ENCODE measurements around the gene IPO13. TPM values are rescaled to one million over a fixed set of nuclear protein-coding genes. Genes with fewer than 3 reads are reported as not detected.

IPO13 gene, protein sequence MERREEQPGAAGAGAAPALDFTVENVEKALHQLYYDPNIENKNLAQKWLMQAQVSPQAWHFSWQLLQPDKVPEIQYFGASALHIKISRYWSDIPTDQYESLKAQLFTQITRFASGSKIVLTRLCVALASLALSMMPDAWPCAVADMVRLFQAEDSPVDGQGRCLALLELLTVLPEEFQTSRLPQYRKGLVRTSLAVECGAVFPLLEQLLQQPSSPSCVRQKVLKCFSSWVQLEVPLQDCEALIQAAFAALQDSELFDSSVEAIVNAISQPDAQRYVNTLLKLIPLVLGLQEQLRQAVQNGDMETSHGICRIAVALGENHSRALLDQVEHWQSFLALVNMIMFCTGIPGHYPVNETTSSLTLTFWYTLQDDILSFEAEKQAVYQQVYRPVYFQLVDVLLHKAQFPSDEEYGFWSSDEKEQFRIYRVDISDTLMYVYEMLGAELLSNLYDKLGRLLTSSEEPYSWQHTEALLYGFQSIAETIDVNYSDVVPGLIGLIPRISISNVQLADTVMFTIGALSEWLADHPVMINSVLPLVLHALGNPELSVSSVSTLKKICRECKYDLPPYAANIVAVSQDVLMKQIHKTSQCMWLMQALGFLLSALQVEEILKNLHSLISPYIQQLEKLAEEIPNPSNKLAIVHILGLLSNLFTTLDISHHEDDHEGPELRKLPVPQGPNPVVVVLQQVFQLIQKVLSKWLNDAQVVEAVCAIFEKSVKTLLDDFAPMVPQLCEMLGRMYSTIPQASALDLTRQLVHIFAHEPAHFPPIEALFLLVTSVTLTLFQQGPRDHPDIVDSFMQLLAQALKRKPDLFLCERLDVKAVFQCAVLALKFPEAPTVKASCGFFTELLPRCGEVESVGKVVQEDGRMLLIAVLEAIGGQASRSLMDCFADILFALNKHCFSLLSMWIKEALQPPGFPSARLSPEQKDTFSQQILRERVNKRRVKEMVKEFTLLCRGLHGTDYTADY
- polyA plus RNA-seq (ENCODE audit: insufficient read length in 4 of 4), result 10 to 100 TPM; 34.1 to 43.2 (median 38.5) TPM

DNA sequence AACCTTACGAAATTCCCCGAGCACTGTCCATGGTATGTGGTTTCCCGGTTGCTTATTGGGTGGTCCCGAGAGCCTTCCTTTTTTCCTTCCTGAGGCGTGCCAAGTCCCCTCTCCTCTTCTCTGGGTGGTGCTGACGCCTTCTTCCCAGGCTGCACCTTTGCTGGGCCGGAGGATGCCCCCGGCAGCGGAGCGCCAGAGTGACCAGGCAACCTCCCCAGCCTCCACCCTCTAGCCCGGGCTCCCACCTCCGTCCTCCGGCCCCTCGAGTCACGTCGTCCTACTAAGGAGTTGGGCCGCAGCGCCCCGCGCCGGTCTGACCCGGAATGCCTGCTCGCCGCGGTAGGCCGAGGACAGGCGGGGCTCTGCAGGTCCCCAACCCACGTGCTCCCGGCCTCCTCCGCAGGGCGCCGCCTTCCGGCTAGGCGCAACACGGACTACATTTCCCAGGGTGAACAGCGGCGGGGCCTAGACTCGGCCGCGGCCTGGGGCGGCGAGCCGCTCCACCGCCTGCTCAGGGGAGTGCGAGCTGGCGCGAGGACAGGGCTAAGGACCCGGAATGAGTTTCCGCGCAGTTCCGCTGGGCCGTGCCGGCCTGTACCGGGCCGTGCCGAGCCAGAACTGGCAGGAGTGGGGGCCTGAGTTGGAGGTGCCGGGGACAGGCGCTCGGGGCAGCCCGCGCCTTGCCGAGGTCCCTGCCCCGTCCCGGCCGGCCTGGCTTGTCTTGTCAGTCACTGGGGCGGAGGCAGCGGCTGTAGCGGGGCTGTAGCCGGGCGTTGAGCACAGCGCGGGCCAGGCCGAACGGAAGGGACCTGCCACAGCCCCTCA lies at the start of gene IPO13:
IPO13 (plus strand) TSS at position 715 of the 825 bp plus-strand sequence. CDS start 651 bp downstream, outside the sequence.
- DNase-seq (ENCODE audit: low read depth in 4 of 4, low spot score in 3 of 4), result peak; percentile 90 to 95 (median 90)

DNA sequence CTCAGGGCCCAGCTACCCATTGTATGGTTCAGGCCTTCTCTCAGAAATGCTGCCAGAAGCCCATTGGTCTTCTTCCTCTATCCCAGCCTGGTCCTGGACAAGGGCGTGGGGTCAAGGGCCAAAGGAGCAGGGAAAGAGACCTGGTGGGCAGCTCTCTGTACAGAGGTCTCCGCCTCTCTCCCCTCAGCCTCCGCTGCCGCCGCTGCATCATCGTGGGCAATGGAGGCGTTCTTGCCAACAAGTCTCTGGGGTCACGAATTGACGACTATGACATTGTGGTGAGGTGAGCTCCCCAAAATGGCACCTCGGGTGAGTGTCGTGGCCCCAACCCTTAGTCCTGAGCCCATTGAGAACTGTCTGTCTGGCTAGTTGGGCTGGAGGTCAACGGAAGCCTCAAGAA lies 47.8 kb upstream of the IPO13 start:
- DNase-seq (ENCODE audit: low read depth in 4 of 4, low spot score in 3 of 4), result no peak

DNA sequence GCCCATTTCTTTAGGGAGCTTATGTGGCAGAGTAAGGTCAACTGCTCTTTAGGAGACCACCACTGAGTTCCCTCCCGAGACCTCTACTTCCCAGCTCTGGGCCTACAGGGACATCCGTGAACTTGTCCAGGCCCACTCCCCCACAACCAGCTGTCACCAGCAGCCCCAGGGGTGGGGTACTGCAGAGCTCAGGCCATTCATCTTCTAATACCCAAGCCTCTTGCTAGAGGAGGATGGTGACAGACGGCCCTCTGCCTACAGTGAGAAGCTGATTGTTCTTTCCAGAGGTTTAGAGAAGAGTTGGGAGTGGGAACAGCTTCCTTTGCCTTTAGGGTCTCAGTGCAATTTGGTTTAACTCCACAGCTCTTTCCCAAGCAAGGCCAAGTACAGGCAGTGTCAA lies 46.4 kb upstream of the IPO13 start:
- DNase-seq (ENCODE audit: low read depth in 4 of 4, low spot score in 3 of 4), result no peak

DNA sequence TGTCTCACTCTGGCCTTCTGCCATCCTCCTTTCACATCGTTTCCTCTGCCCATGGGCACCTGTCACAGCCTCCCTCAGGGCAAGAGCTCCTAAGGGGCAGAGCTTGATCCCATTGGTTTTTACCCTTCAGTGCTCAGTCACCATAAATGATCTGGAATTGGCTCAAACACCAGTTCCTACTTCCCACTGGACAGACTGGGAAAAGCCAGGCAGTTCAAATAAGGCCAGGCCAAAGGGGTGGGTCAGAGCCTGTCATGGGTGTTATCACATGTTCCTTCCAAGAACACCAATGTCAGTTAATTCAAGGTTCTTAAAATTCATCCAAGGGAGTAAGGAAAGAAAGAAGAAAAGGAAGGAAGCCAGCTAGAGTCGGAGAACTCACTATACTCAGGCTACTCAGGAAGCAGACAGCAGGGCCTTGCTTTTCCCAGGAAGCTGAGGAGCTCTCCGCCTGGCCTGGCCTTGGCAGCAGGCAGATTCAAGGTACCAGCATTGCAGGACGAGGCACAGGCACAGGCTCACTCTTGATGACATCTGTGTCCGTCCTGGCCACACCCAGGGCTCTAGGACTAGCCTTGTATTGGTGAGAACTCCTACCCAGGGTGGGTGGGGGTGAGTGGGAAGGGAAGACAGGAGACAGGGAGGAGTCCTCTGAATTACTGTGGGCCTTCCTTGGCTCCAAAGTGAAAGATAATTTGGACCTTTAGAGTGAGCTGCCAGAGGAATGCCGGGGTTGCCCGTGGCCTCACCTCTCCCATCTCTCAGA lies 45.4 kb upstream of the IPO13 start:
- DNase-seq (ENCODE audit: low read depth in 4 of 4, low spot score in 3 of 4), result no peak

DNA sequence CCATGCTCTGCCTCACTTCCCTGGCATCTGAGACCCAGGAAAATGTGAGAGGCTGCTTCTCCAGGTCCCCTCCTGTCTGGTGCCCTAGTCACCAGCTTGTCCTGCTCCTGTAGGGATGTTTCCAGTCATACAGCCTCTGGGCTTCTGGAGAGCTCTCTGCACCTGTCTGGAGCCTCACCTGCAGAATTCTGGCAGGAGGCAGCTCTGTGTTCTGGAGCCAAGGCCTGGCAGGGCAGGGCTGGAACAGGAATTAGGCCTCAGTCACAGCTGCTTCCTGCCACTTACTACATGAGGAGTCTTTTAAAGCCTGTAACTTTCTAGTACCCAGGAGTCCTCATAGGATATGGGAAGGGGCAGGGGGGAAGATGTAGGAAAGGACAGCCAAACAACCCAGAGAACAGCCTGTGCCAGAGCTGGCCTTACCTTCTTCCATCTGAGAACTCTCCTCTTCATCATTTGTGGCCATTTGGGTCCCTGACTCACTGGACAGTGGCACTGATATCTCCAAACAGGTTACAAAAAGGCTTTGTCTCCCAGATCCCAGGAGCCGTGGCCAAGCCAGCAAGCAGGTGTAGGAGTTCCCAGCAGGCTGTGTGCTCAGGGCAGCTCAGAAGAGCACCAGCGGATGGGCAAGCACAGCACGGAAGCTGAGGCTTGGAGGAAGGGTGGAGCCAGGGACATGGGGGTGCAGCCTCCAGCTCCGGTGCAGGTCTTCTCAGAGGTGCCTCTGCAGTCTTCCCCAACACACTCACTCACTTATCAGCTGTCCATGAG lies 44.5 kb upstream of the IPO13 start:
- no peak for DNase-seq (ENCODE audit: low read depth in 4 of 4, low spot score in 3 of 4)

DNA sequence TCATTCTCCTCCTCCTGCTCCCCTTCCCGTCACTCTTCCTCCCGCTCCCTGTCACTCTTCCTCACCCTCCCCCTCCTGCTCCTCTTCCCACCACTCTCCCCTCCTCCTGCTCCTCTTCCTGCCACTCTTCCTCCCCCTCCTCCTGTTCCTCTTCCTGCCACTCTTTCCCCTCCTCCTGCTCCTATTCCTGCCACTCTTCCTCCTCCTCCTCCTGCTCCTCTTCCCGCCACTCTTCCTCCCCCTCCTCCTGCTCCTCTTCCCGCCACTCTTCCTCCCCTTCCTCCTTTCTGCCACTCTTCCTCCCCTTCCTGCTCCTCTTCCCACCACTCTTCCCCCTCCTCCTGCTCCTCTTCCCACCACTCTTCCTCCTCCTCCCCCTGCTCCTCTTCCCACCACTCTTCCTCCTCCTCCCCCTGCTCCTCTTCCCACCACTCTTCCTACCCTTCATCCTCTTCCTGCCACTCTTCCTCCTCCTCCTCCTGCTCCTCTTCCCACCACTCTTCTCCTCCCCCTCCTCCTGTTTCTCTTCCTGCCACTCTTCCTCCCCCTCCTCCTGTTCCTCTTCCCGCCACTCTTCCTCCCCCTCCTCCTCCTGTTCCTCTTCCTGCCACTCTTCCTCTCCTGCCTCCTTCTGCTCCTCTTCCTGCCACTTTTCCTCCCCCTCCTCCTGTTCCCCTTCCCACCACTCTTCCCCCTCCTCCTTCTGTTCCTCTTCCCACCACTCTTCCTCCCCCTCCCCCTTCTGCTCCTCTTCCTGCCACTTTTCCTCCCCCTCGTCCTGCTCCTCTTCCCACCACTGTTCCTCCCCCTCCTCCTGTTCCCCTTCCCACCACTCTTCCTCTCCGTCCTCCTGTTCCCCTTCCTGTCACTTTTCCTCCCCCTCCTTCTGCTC lies 41.8 kb upstream of the IPO13 start:
- no peak for DNase-seq (ENCODE audit: low read depth in 4 of 4, low spot score in 3 of 4)

DNA sequence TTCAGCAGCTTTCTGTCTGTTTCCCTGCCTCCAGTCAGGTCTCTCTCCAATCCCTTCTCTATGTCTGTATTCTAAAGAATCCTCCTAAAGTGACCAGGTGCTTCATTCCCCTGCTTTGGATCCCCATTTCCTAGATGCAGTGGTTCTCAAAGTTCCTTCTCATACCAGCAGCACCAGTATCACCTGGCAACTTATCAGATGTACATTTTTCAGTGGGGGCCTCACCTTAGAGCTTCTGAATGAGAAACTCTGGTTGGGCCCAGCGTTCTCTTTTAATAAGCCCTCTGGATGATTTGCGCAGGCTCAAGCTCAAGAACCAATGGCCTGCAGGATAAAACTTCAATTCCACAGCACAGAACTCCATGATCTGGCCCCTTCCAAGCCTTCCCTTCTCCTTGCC lies 38.5 kb upstream of the IPO13 start:
- no peak for DNase-seq (ENCODE audit: low read depth in 4 of 4, low spot score in 3 of 4)

DNA sequence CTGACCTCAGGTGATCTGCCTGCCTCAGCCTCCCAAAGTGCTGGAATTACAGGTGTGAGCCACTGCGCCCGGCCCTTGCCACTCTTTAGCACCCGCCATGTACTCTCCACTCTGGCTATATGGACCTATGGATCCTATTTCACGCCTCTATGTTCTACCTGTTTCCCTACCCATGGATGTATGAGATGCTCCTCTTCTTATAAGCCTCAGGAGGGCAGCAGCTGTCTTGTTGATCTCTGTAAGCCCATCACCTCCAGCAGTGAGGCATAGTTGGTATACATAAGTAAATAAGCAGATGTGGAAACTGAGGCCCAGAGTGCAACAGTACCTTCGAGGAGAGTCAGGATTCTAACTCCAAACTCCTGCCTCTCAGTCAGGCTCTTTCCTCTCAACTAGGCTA lies 37.9 kb upstream of the IPO13 start:
- DNase-seq (ENCODE audit: low read depth in 4 of 4, low spot score in 3 of 4), result no peak

DNA sequence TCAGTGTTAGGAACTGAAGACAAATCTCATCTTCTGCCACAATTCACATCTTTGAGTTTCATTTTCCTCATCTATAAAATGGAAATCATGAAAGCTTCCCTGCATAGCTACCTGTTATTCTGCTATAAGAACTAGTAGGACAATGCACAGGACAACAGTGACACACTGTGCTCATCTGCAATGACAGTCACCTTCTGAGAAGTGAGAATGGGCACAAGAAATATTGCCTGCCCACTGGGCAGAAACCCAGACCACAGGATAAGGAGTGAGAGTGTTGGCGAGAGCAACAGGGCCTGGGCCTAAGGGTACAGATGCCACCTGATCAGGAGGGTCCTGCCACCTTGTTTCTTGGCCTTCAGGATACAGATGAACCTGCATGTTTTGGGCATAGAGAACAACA lies 36.4 kb upstream of the IPO13 start:
- no peak for DNase-seq (ENCODE audit: low read depth in 4 of 4, low spot score in 3 of 4)

DNA sequence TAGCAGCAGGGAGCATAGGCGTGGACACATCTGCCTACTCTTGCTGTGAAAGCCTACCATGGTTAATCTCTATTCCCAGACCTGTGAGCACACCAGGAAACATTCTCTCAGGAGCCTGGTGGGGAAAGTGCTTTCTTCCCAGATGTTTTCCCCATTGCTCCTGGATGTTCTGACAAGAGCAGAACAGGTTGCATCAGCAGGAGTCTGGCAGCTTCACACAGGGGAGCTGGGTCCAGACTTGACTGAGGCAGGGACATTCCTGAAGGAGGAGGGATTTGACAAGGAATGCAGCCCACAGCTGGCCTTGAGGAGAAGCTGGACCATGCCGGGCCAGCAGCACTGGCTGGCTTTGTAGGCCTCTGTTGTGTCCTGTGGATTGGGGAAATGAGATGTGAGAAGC lies 34.1 kb upstream of the IPO13 start:
- no peak for DNase-seq (ENCODE audit: low read depth in 4 of 4, low spot score in 3 of 4)

DNA sequence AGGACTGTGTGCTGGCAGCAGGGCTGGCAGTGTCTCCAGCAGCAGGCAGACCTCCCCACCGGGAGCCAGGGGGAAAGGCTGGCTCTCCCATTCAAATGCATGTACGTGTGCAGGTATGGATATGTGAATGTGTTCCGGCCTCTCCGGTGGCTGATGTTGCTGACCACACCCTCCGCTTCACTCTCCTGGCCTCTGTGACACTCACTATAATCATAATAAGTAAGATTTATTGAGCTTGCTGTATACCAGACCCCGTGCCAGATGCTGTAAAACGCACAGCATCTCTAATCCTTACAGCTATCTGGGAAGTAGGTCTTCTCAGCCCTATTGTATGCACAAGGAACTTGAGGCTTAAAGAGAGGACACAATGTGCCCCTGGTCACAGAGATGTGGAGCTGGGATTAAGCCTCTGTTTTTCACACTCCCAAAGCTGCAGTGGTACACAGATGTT lies 33.7 kb upstream of the IPO13 start:
- no peak for DNase-seq (ENCODE audit: low read depth in 4 of 4, low spot score in 3 of 4)

DNA sequence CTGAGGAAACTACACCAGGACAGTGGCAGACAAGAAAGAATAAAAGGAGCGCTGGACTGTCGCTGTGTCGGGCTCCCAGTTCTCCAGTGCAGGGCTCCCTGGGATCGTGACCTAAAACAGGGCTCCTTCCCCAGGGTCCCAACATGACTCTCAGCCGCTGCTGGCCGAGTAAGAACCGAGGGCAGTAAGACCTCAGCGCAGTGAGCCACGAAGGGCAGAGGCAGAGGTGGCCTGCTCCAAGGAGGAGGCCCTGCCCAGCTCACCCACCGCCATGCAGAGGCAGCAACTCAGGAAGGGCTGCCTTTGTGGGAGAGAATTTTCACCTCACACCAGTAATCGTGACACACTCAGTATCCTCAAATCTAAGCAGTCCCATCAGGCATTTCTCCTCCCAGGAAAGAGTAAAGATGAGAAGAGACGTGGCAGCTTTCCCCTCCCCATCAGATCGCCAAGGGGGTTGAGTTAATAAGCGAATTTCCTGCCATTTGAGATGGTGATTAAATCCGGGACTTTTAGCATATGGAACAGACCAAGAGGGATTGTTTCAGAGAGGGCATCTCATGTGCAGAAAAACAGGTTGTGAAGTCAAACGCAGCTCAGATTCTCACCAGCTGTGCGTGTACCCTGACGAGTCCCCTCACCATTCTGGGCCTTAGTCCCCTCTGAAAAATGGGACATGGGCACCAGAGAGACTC lies 32.9 kb upstream of the IPO13 start:
- DNase-seq (ENCODE audit: low read depth in 4 of 4, low spot score in 3 of 4), result no peak

DNA sequence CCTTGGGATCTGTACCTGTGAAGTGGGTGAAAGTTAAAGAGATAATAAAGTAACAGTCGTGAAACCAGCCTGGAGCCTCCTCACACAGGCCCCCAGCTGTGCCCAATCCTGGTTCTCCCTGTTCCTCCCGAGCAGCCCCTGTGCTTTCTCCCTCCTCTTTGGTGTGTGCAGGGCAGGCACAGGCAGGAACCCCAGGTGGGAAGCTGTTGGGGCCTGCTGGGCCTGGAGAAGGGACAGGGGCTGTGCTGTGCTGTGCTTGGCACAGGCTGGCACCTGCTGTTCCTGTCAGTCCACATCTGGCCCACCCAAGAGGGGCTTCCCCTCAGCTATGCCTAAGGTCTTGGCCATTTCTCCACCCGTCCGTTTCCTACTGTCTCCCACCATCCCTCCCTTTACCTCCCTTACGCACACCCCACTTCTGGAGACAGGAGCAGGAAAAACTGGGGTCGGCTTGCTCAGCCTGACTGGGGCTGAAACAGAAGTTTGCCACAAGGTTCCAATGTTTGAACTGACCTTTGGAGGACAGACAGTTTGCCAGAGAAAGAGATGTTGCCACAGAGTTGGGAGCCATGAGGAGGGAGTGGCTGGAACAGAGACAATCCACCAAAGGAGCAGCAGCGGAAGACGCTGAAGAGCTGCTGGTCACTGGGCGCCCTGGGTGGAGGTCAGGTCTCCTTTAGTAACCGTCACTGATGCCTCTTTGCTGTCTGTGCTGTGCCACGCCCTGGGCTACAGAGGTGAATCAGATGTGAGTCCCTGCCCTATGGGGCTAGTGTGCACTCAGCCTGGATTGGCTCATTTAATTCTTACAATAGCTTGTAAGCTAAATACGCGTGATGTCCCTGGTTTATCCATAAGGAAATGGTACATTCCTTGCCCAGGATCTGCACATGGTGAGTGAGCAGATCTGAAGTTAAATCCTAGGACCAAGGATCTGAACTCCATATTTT lies 31.9 kb upstream of the IPO13 start:
- DNase-seq (ENCODE audit: low read depth in 4 of 4, low spot score in 3 of 4), result no peak

DNA sequence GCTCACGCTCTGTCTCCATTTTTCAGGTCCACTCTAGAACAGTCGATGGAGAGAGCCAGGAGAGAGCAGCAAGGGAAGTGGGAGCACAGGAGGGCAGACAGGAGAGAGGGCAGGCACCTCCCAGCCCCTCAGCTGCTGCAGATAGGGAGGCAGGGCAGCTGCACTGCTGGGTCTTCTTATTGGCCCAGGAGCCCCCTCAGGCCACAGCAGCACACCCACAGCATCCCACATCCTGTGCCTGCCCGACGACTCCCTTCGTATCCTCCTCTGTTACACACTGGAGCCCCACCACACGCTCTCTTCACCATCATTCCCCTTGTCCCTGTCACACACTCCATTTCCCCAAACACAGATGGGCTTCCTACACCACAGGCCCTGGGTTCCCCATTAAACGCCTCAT lies 26.8 kb upstream of the IPO13 start:
- no peak for DNase-seq (ENCODE audit: low read depth in 4 of 4, low spot score in 3 of 4)

DNA sequence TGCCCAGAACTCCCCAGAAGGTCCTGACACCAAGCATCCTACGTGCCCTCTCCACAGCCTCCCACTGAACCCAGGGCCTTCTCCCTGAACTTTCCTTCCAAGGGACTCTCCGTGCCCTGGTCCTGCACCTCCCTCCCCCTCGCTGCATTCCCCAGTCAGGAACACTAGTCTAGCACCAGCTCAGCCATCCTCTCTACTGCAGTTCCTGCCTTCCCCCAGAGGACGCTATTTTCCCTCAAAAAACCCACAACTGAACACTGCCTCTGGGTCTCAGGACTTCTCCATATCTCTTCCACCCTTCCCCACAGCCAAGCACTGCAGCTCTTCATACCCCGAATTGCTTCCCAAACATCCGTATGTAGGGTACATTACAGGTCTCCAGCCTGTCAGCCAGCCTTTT lies 25.7 kb upstream of the IPO13 start:
- DNase-seq (ENCODE audit: low read depth in 4 of 4, low spot score in 3 of 4), result no peak

DNA sequence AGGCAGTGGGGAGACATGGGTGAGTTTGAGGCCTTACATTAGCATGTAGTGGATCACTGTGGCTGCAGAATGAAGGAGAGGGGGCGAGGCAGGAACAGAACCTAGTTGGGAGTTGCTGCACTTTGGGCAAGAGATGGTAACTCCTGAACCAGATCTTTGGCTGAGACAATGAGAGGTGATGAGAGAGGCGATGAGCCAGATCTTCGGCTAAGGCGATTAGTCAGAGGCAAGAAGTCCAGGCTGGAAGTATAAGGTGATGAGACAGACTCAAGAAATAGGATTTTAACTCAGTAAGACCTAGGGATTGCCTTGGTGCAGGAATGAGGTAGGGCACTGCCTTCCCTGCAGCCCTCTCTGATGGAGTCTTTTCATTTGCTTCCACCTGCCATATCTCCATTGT lies 22.2 kb upstream of the IPO13 start:
- DNase-seq (ENCODE audit: low read depth in 4 of 4, low spot score in 3 of 4), result no peak

All from right renal pelvis (tissue), 4 donors.